Measurements from ENCODE around the gene NABP1. TPM values are rescaled to one million over a fixed set of nuclear protein-coding genes. Genes with fewer than 3 reads are reported as not detected.

Gene NABP1
- total RNA-seq, 1 donor from 2014 or later, result 48.6 TPM

- H3K27me3 ChIP-seq (ENCODE audit: low read depth), result no peaks in the 10 kb centered on the region
- TF ChIP-seq, protein P1, sequence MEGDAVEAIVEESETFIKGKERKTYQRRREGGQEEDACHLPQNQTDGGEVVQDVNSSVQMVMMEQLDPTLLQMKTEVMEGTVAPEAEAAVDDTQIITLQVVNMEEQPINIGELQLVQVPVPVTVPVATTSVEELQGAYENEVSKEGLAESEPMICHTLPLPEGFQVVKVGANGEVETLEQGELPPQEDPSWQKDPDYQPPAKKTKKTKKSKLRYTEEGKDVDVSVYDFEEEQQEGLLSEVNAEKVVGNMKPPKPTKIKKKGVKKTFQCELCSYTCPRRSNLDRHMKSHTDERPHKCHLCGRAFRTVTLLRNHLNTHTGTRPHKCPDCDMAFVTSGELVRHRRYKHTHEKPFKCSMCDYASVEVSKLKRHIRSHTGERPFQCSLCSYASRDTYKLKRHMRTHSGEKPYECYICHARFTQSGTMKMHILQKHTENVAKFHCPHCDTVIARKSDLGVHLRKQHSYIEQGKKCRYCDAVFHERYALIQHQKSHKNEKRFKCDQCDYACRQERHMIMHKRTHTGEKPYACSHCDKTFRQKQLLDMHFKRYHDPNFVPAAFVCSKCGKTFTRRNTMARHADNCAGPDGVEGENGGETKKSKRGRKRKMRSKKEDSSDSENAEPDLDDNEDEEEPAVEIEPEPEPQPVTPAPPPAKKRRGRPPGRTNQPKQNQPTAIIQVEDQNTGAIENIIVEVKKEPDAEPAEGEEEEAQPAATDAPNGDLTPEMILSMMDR (IDR thresholded peaks at IDR 0.05), result no peak
- H3K27ac ChIP-seq, result no peak overlapping the region
- no peak overlapping the region for H3K4me3 ChIP-seq
- intact Hi-C loops (cut with DNase I), result no loop called here
- no peaks in the 10 kb centered on the region for H3K4me1 ChIP-seq
- ATAC-seq, result no peak
- no peak for DNase-seq
- no peaks in the 10 kb centered on the region for H3K9me3 ChIP-seq
- H3K36me3 ChIP-seq, result no peaks in the 10 kb centered on the region
These were observed 27.1 kb downstream of the NABP1 start for GRCh38 chr2:191705084-191705483.

- DNase-seq (no peak), ATAC-seq (no peak)
- intact Hi-C loops (cut with DNase I), result no loop called here
- TF ChIP-seq, protein P1 (IDR thresholded peaks at IDR 0.05), result no peak
- Histone ChIP-seq H3K4me3 (no peak overlapping the region), H3K27ac (no peak overlapping the region), H3K9me3 (no peaks in the 10 kb centered on the region), H3K36me3 (no peaks in the 10 kb centered on the region), H3K27me3 (ENCODE audit: low read depth) (no peaks in the 10 kb centered on the region), H3K4me1 (no peaks in the 10 kb centered on the region)
These were observed 27.8 kb downstream of the NABP1 start for GRCh38 chr2:191705701-191706100.

- intact Hi-C loops (cut with DNase I), result no loop called here
- Histone ChIP-seq H3K36me3 (no peaks in the 10 kb centered on the region), H3K4me1 (no peaks in the 10 kb centered on the region), H3K9me3 (no peaks in the 10 kb centered on the region), H3K4me3 (no peak overlapping the region), H3K27ac (no peak overlapping the region), H3K27me3 (ENCODE audit: low read depth) (no peaks in the 10 kb centered on the region)
- no peak for ATAC-seq
- no peak for DNase-seq
- TF ChIP-seq, protein P1 (IDR thresholded peaks at IDR 0.05), result no peak
These were observed 28.9 kb downstream of the NABP1 start for GRCh38 chr2:191706791-191707190.

DNA sequence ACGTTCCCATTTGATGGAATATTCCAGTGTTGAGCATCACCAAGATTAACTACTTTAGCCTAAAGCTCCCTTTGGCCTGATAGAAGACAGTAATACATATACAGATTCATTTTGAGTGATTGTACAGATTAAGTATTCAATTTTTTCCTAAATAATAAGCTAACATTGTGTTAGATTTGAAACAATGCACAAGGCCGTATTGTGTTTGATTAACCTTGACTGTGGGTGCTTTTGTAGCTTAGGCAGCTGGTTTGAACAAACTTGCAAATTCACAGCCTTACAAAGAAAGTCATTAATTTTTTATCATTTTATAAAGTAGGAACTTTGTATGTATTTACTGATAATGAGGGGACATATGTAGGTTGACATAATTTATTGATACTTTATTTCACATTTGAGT, 29.6 kb downstream of the NABP1 start:
- TF ChIP-seq, protein P1 (IDR thresholded peaks at IDR 0.05), result no peak

GRCh38 chr2:191710411-191710900, 32.5 kb downstream of the NABP1 start:
- TF ChIP-seq, protein P1 (IDR thresholded peaks at IDR 0.05), result no peak
- Histone ChIP-seq H3K4me1 (no peaks in the 10 kb centered on the region), H3K36me3 (no peaks in the 10 kb centered on the region), H3K27me3 (ENCODE audit: low read depth) (no peaks in the 10 kb centered on the region), H3K4me3 (no peak overlapping the region), H3K9me3 (no peaks in the 10 kb centered on the region), H3K27ac (no peak overlapping the region)
- ATAC-seq (no peak), DNase-seq (no peak)
- intact Hi-C loops (cut with DNase I), result no loop called here

More for the DNA sequence above, 29.6 kb downstream of the NABP1 start:
- Histone ChIP-seq H3K4me3 (no peak overlapping the region), H3K9me3 (no peaks in the 10 kb centered on the region), H3K4me1 (no peaks in the 10 kb centered on the region), H3K27me3 (ENCODE audit: low read depth) (no peaks in the 10 kb centered on the region), H3K27ac (no peak overlapping the region), H3K36me3 (no peaks in the 10 kb centered on the region)
- DNase-seq, result no peak
- intact Hi-C loops (cut with DNase I), result no loop called here
- no peak for ATAC-seq

DNA sequence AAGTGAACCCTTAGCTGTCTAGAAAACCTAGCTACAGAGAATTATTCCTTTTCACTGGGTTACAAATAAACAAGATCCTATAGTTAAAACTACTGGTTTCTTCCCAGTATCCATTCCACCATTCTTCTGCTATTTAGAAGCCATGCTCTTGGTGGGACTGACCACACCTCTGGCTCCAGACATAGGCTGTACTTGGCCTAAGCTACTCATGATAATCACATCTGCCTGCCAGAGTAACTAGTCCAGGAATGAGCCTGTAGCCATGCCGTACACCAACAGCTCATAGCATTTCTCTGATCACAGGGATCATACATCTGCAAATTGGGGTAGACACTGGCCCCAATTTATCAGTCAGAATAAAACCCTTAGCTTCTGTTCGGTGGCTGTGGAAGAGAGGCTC, 33.7 kb downstream of the NABP1 start:
- TF ChIP-seq, protein P1 (IDR thresholded peaks at IDR 0.05), result no peak
- no peak for ATAC-seq
- H3K4me1 ChIP-seq, result no peaks in the 10 kb centered on the region
- H3K4me3 ChIP-seq, result no peak overlapping the region
- no peak overlapping the region for H3K27ac ChIP-seq
- H3K27me3 ChIP-seq (ENCODE audit: low read depth), result no peaks in the 10 kb centered on the region
- intact Hi-C loops (cut with DNase I), result no loop called here
- H3K9me3 ChIP-seq, result no peaks in the 10 kb centered on the region
- no peak for DNase-seq
- H3K36me3 ChIP-seq, result no peaks in the 10 kb centered on the region

All from lower lobe of right lung (tissue), 2 donors.